ENCODE measurements around the gene SSBP3.

Gene SSBP3

DNA sequence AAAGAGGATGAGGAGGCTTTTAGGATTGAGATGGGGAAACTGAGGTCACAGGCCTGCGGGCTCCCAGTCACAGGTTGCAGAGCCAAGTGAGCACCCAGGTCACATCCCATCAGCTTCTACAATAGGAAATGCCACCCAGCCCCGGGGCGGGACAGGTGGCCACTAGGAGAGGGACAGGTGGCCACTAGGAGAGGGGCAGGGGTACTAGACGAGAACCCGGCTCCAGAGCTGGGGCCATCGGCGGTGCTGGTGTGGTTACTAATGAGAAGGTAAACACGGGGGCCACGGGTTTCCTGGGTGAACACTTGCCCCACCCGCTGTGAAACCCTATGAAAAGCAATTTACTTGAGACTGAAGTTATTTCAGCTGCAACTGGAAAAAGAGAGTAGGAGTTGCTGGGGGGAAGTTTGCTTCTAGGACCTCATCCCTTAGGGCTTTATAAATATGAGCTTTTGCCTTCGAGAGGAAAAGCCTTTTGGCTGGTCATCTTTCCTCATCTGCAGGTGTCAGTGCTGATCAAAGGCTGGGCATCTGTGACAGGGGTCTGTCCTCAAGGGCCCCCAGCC is 153.7 kb downstream of the SSBP3 start:
- TF ChIP-seq, protein P1, sequence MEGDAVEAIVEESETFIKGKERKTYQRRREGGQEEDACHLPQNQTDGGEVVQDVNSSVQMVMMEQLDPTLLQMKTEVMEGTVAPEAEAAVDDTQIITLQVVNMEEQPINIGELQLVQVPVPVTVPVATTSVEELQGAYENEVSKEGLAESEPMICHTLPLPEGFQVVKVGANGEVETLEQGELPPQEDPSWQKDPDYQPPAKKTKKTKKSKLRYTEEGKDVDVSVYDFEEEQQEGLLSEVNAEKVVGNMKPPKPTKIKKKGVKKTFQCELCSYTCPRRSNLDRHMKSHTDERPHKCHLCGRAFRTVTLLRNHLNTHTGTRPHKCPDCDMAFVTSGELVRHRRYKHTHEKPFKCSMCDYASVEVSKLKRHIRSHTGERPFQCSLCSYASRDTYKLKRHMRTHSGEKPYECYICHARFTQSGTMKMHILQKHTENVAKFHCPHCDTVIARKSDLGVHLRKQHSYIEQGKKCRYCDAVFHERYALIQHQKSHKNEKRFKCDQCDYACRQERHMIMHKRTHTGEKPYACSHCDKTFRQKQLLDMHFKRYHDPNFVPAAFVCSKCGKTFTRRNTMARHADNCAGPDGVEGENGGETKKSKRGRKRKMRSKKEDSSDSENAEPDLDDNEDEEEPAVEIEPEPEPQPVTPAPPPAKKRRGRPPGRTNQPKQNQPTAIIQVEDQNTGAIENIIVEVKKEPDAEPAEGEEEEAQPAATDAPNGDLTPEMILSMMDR (IDR thresholded peaks at IDR 0.05; ENCODE audit: extremely low read depth, insufficient read depth, missing control alignments), result no peak
- in situ Hi-C loops (cut with MboI; ENCODE audit: low pct_unique_long_range_greater_than_20kb, low sequenced_read_pairs, unreplicated experiment), result no loop called here
- no peak for DNase-seq (ENCODE audit: low spot score)

DNA sequence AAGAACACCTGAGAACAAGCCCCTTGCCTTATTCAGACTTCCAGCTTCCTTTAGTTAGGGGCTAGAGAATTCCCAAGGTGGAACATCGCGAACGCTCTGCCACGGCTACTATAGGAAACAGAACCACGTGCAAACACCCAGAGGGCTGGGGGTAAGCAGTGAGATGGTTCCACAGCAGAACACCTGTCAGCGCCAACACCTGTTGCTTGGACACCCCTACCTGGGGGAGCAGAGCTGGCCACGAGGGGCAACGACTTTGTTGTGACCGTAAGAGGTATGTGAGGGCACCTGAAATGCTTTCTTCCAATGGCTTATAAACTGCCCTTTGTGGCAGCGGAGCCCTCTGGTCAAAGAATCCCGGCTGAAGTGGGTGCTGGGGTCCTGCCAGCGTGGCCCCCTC is 155.5 kb downstream of the SSBP3 start:
- DNase-seq (ENCODE audit: low spot score), result no peak
- TF ChIP-seq, protein P1 (IDR thresholded peaks at IDR 0.05; ENCODE audit: extremely low read depth, insufficient read depth, missing control alignments), result no peak
- in situ Hi-C loops (cut with MboI; ENCODE audit: low pct_unique_long_range_greater_than_20kb, low sequenced_read_pairs, unreplicated experiment), result no loop called here

DNA sequence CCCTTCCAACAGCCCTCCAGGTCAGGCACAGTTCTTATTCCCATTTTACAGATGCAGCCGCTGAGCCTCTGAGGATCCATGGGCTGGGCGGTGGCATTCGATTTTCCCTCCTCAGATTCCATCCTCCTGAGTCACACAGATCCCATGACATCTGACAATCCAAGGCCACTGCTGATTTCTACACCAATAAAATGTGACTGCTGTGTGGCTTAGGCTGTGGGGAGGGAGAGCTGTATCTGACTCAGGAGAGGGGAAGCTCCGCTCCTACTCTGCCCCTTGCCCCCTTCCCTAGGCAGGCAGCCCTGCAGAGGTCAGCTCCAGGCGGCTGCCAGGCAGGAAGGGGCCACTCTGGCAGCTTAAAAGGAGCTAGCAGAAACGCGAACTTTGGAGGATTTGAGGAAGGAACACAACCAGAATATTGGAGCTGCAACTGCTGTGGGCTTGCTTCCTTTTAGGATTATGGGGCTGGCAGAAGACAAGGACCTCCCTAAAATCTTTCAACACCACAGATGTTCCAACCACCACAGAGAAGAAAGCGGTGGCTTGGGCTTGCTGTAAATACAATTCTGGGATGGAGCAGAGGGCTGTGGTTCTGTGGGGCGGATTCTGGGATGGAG is 156.3 kb downstream of the SSBP3 start:
- in situ Hi-C loops (cut with MboI; ENCODE audit: low pct_unique_long_range_greater_than_20kb, low sequenced_read_pairs, unreplicated experiment), result no loop called here
- no peak for DNase-seq (ENCODE audit: low spot score)
- TF ChIP-seq, protein P1 (IDR thresholded peaks at IDR 0.05; ENCODE audit: extremely low read depth, insufficient read depth, missing control alignments), result no peak

DNA sequence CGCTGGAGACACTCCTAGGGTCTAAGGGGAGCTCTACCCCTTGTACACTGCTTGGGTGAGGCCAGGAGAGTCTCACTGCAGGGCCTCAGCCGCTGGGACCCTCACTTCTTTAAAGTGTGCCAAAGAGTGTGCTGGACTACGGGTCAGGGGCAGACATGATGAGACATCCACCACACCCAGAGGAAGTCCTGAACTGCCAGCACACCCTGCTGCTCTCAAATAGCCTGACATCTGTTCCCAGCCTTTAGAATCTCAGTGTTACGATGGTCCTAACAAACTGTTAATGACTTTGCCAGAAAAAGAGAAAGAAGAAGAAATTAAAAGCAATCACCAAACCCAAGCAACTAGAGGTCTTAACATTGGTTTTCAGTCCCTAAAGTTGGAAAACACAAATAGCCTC is 157.2 kb downstream of the SSBP3 start:
- TF ChIP-seq, protein P1 (IDR thresholded peaks at IDR 0.05; ENCODE audit: extremely low read depth, insufficient read depth, missing control alignments), result no peak
- in situ Hi-C loops (cut with MboI; ENCODE audit: low pct_unique_long_range_greater_than_20kb, low sequenced_read_pairs, unreplicated experiment), result no loop called here

DNA sequence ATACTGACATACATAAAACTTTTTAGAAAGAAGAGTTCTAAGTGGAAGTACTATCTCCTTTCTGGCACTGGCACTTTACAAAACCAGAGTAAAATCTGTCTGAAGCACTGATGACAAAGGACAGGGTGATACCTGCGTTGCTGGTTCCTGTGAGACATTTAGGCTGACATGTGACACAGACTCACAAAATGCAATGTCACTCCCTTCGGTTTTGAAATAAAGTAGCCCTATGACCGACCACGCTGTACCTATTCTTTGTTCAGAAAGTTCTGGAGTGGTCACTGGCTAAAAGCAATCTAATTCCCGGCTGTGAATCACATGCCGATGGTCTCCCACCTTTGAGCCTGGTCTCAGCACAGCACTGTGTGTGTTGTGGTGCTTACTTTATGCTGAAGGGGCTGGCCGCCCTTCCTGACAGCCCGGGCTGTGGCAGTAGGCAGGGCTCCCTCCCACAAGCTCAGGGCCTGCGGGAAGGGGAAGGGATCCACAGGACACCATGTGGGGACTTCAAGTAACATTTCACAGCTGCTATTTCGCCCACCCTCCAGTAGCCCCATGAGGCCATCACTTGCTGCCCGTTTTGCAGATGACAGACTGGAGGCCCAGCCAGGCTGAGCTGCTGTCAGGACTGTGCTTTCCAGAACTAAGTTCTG is 158.2 kb downstream of the SSBP3 start:
- no peak for DNase-seq (ENCODE audit: low spot score)
- TF ChIP-seq, protein P1 (IDR thresholded peaks at IDR 0.05; ENCODE audit: extremely low read depth, insufficient read depth, missing control alignments), result no peak
- in situ Hi-C loops (cut with MboI; ENCODE audit: low pct_unique_long_range_greater_than_20kb, low sequenced_read_pairs, unreplicated experiment), result no loop called here

More for the DNA sequence above, 157.2 kb downstream of the SSBP3 start:
- DNase-seq (ENCODE audit: low spot score), result no peak

GRCh38 chr1:54246116-54246721 is 160.0 kb downstream of the SSBP3 start:
- TF ChIP-seq, protein P1 (IDR thresholded peaks at IDR 0.05; ENCODE audit: extremely low read depth, insufficient read depth, missing control alignments), result no peak
- no peak for DNase-seq (ENCODE audit: low spot score)
- in situ Hi-C loops (cut with MboI; ENCODE audit: low pct_unique_long_range_greater_than_20kb, low sequenced_read_pairs, unreplicated experiment), result no loop called here

Measured in GM13977 (cell line).